ENCODE results near the gene RUNX2.
A peak's percentile ranks its signal among the peaks of the same experiment; 100 is the strongest.

Gene RUNX2

DNA sequence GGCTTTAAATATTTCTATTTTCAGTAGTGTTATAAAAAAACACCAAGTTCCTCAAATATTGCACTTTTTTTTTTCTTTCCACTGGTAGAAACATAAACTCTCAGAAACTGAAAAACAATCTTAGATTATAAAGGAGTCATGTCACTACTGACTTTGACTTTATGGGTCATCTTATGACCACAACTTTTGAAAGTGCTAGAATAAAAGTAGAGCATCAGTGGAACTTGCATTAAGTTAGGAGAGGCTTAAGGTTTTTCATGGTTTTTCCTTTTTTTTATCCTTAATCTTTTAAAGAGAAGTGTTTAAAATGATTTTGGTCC lies 106.2 kb downstream of the RUNX2 start:
- no peak for DNase-seq (ENCODE audit: low spot score)

DNA sequence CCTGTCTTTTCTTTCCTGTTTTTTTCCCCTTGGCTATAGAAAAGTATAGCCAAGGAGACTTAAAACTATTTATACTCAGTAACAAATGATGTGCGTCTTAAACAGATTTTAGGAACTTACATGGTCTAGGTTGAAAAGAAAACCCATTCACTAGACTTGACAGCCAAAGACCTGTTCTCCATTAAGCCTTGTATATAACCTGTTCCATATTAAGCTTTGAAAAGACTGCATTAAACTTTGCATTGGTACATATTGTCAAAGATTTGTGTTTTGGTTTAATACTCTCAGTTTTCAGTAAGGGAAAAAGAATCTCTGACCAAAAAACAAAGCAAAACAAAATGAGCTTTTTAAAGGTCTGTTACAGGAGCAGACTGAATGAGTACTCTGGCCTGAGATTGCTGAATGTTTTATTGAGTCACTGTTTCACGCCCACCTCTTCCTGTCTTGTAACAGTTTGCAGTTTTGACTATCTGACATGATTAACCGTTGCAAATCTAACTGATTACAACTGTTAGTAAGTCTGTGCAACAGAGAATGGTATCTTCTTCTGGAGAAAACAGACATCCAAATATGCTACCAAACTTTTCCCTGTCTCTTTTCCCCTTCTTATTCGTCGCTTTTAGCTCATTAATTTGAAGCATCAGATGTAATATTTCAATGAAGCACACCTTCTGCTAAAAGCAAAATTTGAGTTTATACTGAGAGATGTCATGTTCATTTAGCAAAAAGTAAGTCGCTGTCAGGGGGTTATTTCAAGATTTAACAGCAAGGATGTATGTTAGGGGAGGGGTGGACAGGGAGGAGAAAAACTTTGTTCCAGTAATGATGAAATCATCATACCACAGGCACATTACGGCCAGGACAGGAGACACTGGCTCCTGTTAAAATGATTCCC lies 108.7 kb downstream of the RUNX2 start:
- DNase-seq (ENCODE audit: low spot score) = peak; percentile 68

DNA sequence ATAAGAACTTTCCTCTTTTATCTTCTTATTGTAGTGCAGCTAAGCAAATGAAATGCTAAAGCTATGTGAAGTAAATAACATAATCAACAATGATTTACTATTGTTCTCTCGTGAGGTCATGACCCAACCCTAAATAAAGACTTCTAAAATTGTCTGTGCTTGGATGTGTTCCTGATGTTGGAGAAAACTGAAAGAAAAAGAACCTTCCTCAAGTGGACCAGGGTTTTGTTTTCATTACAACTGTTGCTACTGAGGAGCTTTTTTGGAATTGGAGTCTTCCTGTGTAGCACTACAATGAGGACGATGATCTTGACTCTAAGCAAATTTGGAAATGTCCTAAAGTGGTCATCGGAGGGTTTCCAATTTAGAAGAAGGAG lies 109.3 kb downstream of the RUNX2 start:
- DNase-seq (ENCODE audit: low spot score) = no peak

DNA sequence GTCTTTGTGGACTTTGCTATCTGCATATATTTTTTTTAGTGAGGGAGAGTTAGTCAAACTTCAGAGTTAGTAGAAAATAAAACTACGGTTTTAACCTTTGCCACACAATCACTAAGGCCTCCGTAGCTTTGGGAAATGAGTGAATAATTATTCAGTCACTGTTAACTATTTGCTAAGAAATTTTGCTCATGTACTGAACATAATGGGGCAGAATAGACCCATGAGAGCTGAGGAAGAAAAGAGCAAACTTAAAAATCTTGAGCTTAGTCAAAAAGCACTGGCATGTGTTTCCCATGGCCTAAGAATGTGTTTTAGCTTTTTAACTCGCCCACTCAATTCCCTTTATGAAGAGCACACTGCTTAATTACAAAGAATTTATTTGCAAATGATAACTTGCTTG lies 110.0 kb downstream of the RUNX2 start:
- DNase-seq (ENCODE audit: low spot score) = no peak

DNA sequence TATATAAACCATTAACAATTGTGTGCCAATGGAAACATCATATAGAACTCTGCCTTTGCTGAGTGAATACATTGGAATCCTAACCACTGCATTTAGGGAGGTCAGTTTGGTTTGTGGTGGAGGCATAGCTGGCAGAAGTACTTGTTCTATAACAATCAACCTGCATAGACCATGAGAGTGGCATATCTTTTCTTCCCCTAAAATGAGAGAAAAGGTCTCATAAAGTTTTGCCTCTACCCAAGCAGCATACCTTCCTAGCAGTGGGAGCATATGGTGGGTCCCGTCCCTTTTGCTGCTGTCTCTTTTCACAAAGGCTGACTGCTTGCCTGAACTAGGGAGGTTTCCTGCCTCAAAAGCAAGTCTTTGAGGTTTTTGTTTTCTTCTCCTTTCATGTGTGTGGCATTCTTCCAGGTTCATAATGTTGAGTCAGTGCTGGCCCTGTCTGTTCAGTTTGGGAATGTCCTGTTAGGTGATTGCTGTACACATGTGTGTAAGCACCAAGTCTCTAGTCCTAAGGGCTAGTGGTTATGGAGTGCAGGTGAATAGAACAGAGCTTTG lies 110.8 kb downstream of the RUNX2 start:
- DNase-seq (ENCODE audit: low spot score) = no peak

DNA sequence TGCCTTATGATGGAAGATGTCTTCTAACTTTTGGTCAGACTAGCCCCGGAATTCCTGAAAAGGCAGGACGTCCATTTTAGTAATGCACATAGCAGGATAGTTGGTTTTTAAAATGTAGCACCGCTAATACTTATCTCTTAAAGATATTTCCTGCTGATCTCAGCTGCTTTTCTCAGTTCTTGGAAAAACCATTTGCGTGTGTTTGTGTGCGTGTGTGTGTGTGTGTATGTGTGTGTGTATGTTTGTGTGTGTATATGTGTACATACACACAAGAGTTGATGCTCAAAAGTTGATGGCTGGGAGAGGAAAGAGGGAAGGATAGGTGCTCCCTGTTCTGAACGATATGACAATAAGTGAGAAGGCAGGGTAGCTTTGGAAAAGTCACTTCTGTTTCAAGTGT lies 111.3 kb downstream of the RUNX2 start:
- DNase-seq (ENCODE audit: low spot score) = no peak

DNA sequence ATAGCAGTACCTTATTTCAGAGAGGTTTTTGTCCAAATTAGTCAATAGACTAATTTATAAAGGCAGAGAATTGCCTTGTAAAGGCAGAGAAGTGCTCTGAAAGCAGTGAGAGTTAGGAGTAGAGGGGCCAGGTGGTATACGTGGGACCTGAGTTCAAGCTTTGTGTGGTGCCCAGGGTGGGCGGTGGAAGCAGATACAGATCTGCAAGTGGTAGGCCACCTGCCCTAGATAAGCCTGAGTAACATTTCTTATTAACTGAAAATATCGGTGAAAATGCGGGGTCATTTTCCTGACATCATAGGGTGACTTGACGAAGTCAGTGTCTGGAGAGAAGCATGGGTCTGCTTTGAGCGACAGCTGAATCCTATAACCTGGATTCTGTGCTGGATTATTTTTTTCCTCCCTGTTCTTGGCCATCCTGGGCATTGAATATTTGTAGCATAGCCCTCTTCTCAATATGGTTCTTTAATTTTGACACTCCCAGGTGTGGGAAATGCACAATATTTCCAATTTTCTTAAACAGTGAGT lies 111.8 kb downstream of the RUNX2 start:
- no peak for DNase-seq (ENCODE audit: low spot score)

DNA sequence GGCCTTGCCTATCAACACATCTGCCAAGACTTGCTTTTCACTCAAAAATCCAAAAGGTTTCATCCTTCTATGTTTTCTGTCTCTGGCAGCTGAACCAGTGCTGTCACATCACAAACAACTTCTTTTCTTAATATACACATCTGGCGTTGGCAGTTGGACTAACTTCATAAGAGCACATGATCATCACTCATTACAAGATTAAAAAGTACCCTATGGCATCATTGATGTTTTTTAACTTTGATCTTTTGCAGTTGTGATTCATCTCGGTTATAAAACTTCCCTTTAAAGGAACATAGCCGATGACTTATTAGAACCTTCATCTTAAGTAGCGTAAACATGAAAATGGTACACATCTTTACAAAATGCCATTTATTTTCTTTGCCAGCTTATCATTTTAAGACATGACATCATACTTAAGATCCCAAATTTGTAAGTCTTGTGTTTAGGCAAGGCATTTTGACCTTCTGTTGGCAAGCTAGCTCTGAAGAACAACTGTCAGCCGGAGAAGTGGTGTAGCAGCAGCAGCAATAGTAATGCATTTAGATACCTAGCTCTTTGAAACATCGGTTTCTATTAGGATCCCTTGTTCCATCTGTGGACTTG lies 113.8 kb downstream of the RUNX2 start:
- DNase-seq (ENCODE audit: low spot score) = peak; percentile 66

DNA sequence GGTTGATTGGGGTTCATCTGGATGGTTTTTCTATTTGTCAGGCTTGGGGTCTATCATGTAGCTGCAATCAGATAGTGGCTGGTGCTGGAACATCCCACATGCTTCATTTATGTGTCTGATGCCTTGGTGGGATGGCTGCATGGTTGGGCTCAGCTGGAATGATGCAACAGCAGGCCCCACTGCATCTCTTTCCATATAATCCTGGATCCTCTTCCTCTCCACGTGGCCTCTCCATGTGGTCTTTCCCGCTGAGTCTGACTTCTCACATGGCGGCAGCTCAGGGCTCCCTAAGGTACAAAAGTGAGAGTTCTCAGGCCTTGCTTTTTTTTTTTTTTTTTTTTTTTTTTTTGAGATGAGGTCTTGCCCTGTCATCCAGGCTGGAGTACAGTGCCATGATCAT lies 114.6 kb downstream of the RUNX2 start:
- DNase-seq (ENCODE audit: low spot score) = no peak

DNA sequence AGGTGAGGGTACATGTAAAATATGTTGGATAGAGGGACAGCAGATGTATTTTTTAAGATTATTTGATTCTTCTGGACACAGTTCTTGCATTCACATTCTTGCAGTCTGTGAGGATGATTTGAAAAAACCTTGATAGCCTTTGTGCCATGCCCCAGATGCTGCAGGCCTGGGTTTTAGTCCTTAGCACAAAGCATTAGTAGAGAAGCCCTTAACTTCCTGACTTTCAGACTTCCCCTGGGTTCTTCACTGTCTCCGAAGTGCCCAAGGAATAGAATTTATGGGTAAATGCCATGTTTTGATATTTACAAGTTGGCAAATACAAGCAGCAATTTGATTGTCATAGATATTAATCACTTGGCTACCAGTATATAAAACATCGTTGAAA lies 117.2 kb downstream of the RUNX2 start:
- no peak for DNase-seq (ENCODE audit: low spot score)

DNA sequence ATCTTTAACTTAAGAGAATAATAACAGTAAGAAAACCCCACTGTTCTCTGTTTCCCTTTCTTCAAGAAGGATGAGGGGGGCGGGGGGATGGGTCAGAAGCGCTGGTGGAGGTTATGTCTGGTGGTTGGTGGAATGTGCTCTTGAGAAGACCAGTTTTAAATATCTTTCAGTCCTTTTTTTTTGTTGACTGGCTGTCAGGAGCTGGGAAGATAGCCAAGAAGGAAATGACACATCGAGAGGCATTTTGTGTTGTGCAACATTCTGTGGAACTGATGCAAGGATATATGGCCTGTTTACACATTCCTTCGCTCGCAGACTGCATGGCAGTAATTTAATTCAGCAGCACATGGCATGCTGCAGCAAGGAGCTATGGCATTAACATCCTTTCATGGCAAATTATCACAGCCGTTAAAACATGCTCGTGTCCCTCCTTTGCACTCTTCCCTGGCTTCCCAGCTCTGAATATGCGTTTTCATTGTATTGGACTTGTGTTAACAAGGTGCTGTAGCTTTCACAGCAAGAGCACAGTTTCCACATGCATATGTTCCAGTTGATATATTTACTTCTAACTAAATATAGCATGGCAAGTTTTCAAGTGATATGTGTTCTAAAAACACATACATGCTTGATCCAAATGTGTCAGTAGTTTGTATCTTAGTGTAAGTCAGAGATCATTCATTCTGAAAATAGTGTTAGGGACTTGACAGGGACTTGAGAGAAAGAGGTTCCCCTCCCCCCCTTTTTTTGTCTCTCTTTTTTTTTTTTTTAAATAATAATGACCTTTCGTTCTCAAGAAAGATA lies 117.8 kb downstream of the RUNX2 start:
- DNase-seq (ENCODE audit: low spot score) = peak; percentile 98

DNA sequence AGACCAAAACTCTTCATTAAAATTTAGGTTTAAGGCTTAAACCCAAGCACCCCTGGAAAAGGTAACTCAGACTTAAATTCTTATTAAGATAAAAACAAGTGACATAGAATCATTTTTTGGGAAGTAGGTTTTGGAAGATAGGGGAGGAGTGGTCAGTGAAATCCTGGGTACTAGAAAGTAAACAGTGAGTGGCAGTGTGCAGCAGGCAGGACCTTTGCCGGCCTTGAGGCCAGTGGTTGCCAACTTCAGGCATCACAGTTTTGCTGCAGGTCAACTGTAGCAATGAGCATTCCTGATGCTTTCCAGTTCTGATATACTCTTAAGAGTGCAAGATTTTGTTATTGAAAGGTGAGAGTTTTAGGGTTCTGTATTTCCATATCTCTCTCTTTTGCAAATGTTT lies 118.9 kb downstream of the RUNX2 start:
- no peak for DNase-seq (ENCODE audit: low spot score)

DNA sequence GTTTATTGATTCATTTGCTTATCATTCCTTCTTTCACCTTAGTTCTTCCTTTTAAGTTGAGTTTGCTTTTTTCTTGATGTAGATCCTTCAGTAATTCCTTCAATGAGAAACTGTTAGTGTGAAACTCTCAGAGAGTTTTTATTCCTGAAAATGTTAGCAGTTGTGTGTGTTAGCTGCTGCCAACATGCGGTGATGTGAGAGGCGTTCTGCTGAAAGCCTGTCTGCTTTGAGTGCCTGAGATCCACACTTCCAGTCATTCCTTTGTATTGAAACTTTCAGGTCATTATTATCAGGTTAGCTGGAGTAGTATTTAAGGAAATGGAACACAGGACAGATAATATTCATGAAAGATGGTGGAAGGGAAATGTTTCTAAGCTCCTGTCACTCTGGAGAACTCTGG lies 119.6 kb downstream of the RUNX2 start:
- no peak for DNase-seq (ENCODE audit: low spot score)

DNA sequence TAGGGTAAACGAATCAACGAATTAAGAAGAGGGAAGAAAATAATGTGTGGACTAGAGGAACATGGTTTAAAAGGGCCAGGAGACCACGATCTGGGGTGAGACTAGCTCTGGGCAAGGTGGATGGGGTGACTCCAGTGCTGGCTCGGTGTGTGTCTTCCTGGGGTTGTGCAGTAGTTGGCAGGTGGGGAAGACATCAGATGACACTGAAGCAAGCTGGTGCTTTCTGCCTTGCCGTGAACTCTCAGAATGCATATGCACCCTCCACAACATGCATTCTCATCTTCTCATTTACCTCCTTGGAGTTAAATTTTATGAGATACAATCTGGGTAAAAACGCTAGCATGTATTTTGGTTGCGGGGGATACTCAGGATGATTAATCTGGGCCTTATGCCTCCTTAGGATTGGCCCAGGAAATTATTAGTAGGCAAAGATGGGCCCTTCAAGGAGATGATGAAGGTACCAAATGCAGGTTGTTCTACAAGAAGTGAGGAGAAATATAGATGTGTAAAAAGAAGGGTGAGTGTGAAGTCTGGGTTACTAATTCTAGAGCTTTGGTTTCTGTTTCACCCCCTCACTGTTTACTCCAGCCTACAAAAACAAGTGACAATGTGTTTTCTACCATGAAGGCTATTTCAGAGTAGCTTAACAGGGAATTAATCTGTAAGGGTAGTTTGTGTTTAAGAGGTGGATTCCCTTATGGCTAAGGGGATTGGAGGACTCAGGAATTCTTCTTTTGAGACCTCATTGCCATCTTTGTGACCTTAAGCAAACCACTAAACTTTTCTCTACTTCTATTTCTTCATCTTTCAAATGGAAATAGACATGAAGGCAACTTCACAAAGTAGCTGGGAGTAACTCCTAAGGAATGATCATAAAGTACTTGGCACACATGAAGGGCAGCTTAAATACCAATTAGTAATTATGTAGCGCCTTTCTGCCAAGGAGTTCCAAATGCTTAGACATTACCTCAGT lies 120.6 kb downstream of the RUNX2 start:
- DNase-seq (ENCODE audit: low spot score) = no peak

DNA sequence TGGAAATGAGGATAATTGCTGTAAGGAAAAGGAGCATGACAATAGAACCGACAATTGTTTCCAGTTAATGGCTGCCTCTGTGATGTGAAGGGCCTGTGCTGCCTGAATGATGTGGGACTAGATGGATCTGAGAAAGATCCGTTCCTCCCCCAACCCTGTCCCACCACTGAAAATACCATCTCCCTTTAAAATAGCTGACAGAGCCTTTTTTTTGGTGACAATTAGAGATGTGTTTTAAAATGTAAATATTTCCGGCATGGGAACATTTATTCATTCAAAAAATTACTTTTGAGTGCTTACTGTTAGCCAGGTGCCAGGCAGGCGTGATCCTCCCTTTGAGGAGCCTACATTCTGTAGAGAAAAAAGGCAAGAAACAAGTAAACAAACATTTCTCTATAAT lies 122.0 kb downstream of the RUNX2 start:
- no peak for DNase-seq (ENCODE audit: low spot score)

DNA sequence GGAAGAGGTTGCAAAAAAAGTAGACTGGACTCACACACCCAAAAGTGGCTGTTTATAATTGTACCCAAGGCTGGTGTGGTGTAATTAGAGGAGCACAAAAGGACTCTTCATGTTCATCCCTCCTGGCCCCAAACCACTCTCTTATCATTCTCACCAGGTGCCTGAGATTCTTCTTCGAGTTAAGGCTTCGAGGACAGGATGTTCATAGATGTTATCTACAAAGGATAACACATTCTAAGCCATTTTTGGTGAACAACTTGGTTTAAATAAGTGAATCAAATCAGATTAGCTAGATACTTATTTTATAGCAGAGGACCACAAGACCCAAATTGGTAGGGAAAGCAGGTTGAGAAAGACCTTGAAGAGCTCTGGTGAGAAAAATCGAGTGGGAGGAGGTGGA lies 122.7 kb downstream of the RUNX2 start:
- DNase-seq (ENCODE audit: low spot score) = no peak

DNA sequence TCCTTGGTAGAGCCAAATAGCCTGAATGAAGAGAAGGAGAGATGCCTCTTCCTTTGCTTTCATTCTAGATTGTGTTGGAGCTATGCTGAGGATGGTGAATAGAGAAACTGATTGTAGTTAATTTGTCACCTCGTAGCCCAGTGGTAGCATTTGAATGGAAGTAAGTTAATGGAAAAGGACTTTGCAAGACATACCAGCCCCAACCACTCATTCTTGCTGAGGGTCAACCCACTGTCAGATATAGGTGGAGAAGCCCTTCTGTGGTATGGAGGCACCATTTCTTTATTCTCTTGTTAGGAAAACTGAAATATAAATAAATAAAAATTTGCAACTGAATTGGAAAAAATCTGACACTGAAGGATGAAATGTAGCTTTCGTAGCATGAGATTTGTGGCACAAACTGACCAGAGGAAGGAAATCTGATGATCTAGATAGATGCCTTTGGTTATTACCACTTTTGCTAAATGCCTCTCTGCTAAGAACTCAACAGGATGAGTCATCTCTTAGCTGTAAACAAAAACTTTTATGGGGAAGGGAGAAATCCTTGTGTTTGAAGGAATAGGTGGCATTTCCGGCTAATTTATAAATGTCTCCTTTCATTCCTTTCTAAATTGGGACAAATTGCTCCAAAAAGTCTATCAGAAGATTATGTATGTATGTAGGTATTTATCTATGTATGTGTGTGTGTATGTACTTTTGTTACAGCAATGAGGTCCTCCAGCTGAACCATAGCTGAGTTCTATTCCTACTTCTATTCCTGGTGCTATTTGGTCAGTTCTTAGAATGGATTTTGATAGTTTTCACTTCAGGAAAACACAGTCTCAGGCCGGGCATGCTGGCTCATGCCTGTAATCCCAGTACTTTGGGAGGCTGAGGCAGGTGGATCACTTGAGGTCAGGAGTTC lies 126.1 kb downstream of the RUNX2 start:
- DNase-seq (ENCODE audit: low spot score) = peak; percentile 87

DNA sequence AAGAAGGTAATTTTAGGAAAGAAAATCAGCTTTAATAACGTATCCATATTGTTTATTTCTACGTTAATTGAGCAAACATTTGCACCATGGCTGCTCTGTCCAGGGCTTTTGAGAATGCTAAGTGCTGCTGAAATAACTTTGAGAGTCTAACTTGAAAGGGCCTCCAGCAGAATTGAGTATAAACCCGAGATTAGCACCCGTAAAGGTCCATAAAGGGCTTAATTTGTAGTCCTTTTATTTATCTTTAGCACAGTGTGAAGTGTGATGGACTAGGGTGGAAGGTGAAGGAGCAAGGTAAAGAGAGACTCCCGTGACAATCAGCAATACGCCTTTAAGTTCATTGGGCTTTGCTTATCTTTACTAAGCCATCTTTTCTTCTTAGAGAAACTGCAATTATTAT lies 127.3 kb downstream of the RUNX2 start:
- DNase-seq (ENCODE audit: low spot score) = no peak

DNA sequence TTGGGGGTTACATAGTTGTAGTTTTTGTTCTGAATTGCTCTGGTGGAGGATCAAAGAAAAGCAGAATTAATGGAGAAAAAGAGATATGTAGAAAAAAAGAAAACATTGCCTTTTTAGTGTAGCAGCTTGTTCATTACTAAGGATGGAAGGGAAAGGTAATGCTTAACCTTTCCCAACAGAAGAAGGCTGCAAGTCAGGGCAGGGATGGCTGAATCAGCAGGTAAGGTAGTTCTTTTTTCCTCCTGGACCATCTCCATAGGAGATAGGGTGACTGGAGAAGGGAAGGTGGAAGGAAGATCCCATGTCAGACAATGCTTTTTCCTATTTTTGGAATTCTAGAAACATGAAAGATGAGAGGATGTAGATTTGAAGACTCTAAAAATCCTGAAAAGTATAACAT lies 129.0 kb downstream of the RUNX2 start:
- no peak for DNase-seq (ENCODE audit: low spot score)

DNA sequence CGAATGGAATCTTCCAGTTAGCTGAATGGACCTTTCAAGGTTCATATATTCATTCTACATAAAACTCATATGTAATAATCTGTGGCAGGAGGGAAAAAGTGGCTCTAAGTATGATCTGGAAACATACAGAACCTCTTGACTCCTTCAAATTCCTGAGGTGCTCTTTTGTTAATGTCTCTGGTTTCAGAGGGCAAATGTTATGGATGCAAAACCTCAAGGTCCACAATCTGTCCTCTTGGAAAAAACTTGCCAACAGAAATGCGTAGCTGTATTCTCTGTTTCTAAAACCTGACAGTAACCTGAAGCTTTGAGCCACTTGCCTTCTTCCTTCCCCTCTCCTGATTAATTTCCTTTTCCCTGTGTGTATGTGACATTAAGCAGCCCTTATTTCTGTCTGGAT lies 130.5 kb downstream of the RUNX2 start:
- DNase-seq (ENCODE audit: low spot score) = no peak

Data from COLO829 (cell line).